Upper lobe of right lung (tissue), 1 donor: ENCODE data around the gene FLAD1. TPM values are rescaled to one million over a fixed set of nuclear protein-coding genes. Genes with fewer than 3 reads are reported as not detected.

Source experiments
- ATAC-seq: fragments of 200-7000 bp; cut with Tn5 transposase; one replicate; pipeline ENCODE4 v1.9.1; 2020; ENCODE audit warnings: mild to moderate bottlenecking, moderate library complexity
- DNase-seq: peaks from one replicate; pipeline ENCODE4 v3.0.0-alpha.2; 2020
- H3K27ac ChIP-seq: fragments of 200-600 bp; one replicate; pipeline ENCODE4 v1.8.0; 2022
- H3K27me3 ChIP-seq: fragments of 200-600 bp; one replicate; pipeline ENCODE4 v1.8.0; 2022; ENCODE audit warnings: mild to moderate bottlenecking
- H3K36me3 ChIP-seq: fragments of 200-600 bp; one replicate; pipeline ENCODE4 v1.8.0; 2022
- H3K4me1 ChIP-seq: fragments of 200-600 bp; one replicate; pipeline ENCODE4 v1.8.0; 2022
- H3K4me3 ChIP-seq: fragments of 200-600 bp; one replicate; pipeline ENCODE4 v1.8.0; 2022; ENCODE audit warnings: mild to moderate bottlenecking
- H3K9me3 ChIP-seq: fragments of 200-600 bp; one replicate; pipeline ENCODE4 v1.8.0; 2022
- CTCF ChIP-seq: fragments of 200-600 bp; IDR thresholded peaks from one replicate; pipeline ENCODE4 v1.8.0; 2022; ENCODE audit warnings: antibody characterized with exemption
- intact Hi-C: fragments of 100-400 bp; cut with DNase I; formaldehyde crosslinking; loops from one replicate; pipeline ENCODE4 v1.11.0; 2022
- total RNA-seq: library from RNA; stranded (reverse); fragmentation: NEBNext Ultra II Directional; extraction: Animal tissue kit (Norgen Biotek cat#: 25700); gene quantifications from one replicate; pipeline ENCODE4 v1.2.1, GENCODE V29; 2021
- donor health status: DM: no; HTN: yes; CAD: no; lungs with severe emphysema.

FLAD1 gene
- total RNA-seq, 1 donor from 2014 or later: 29.0 TPM

- DNase-seq: no peak
- H3K4me1 ChIP-seq: peaks cover 53% of the 10 kb centered on the region
- no peaks in the 10 kb centered on the region for H3K27me3 ChIP-seq
- intact Hi-C loops: no loop called here
- TF ChIP-seq CTCF: no peak
- H3K27ac ChIP-seq: no peak overlapping the region
- H3K4me3 ChIP-seq: no peak overlapping the region
- peaks cover 13% of the 10 kb centered on the region for H3K36me3 ChIP-seq
- no peaks in the 10 kb centered on the region for H3K9me3 ChIP-seq
- no peak for ATAC-seq
Observed at GRCh38 chr1:154958036-154958435, 25.1 kb upstream of the FLAD1 start.

GRCh38 chr1:154958681-154959425 lies 24.3 kb upstream of the FLAD1 start:
- H3K36me3 ChIP-seq: peaks cover 20% of the 10 kb centered on the region
- H3K4me3 ChIP-seq: no peak overlapping the region
- no peak for TF ChIP-seq CTCF
- H3K27me3 ChIP-seq: no peaks in the 10 kb centered on the region
- H3K9me3 ChIP-seq: no peaks in the 10 kb centered on the region
- intact Hi-C loops: no loop called here
- no peak for ATAC-seq
- peaks cover 45% of the 10 kb centered on the region for H3K4me1 ChIP-seq
- no peak overlapping the region for H3K27ac ChIP-seq
- DNase-seq: peak; percentile 61

- no peak for TF ChIP-seq CTCF
- Histone ChIP-seq H3K27ac (no peak overlapping the region), H3K4me3 (no peak overlapping the region), H3K27me3 (no peaks in the 10 kb centered on the region), H3K4me1 (peaks cover 40% of the 10 kb centered on the region), H3K9me3 (no peaks in the 10 kb centered on the region), H3K36me3 (peaks cover 23% of the 10 kb centered on the region)
- intact Hi-C loops: no loop called here
- DNase-seq (no peak), ATAC-seq (no peak)
Observed at GRCh38 chr1:154959426-154959780, 23.7 kb upstream of the FLAD1 start.

GRCh38 chr1:154960446-154961136 lies 22.6 kb upstream of the FLAD1 start:
- intact Hi-C loops: no loop called here
- H3K4me1 ChIP-seq: peaks cover 29% of the 10 kb centered on the region

More at GRCh38 chr1:154960446-154961136, 22.6 kb upstream of the FLAD1 start:
- H3K36me3 ChIP-seq: peaks cover 35% of the 10 kb centered on the region
- H3K27ac ChIP-seq: peak overlapping the region; percentile 98
- H3K27me3 ChIP-seq: no peaks in the 10 kb centered on the region
- no peaks in the 10 kb centered on the region for H3K9me3 ChIP-seq
- no peak for TF ChIP-seq CTCF
- ATAC-seq: no peak
- no peak for DNase-seq
- peak overlapping the region; percentile 90 for H3K4me3 ChIP-seq
